Activated CD4-positive, alpha-beta T cell treated with anti-CD3 and anti-CD28 coated beads, Interleukin-2, amount 50 U/mL, for 16 hours (primary cell): ENCODE measurements around the gene GBP3.
A peak's percentile ranks its signal among the peaks of the same experiment; 100 is the strongest.
"Not testable (repeated sequence)": the region's sequence is repeated elsewhere in the genome, so short reads cannot be mapped to it uniquely, and the experiment has no call there.

Experiments
- DNase-seq: peaks from one replicate; pipeline ENCODE4 v3.0.0-alpha.2; 2020

Gene GBP3, protein sequence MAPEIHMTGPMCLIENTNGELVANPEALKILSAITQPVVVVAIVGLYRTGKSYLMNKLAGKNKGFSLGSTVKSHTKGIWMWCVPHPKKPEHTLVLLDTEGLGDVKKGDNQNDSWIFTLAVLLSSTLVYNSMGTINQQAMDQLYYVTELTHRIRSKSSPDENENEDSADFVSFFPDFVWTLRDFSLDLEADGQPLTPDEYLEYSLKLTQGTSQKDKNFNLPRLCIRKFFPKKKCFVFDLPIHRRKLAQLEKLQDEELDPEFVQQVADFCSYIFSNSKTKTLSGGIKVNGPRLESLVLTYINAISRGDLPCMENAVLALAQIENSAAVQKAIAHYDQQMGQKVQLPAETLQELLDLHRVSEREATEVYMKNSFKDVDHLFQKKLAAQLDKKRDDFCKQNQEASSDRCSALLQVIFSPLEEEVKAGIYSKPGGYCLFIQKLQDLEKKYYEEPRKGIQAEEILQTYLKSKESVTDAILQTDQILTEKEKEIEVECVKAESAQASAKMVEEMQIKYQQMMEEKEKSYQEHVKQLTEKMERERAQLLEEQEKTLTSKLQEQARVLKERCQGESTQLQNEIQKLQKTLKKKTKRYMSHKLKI

DNA sequence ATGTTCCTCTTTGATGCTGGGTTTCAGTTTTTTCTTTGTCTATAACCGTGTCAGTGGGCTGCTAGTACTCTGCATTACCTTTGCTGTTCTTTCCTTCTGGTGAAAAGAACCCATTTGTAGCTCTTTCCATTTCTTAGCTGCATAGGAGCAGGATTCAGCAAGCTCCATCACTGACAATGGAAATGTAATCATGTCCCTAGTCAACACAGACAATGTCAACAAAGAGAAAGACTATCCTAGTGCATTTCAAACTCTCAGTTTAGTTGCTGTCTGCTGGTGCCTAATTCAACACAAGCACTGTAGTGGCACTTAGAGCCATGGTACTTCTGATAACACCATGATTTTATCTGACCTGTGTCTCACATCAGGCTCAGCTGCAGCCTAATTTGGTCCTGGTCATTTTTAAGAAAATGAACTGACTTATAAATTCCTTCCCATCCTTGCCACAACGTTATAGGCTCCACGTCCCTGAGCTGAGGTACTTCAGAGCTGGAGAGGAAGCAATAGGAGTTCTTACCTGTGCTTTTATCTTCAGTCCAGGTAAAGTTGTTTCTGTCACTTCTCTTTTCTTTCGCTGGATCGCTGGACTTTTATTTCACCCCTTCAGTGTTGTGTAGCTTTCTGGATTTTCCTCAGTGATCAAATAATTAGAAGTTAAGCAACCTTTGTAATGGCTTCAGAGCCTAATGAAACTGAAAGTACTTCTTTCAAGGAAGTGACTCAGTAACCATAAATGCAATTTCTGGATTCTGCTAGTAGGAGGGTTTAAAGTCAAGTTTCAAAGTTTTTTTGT is at the start of gene GBP3:
Gene GBP3, minus strand, starts transcription at position 700 of the 793 bp plus-strand sequence. CDS start 2,145 bp downstream, outside the sequence.
- peak; percentile 65 for DNase-seq

DNA sequence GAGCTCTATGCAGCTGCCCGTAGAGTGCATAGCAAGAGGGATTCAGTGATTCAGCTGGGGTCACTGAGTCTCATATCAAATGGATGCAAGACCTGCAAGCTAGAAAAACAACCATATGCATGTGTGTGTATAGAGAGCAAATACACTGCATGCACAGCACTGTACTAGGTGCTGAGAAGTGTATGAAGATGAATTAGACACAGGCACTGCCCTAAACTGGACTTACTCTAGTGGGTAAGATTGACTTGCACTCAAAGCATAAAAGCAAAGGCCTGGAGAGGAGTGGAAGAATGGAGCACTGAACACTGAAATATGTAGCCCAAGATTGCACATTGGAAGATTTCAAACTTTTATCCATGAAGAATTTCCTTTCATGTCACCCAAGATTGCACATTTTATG is 47.8 kb upstream of the GBP3 start:
- no peak for DNase-seq

DNA sequence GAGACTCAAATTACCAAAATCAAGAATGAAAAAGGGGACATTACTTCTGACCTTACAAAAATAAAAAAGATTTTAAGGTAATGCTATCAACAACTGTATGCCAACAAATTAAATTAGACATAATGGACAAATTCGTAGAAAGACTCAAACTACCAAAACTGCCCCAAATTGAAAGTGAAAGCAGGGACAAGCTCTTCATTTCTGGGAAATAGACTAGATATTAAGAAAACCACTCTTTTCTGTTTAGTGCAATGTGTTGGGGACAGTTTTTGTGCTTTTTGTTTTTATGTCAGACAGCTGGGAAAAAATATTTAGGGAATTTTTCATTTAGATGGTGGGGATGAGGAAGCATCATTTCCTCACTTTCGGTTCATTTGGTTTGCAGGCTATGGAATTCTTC is 47.3 kb upstream of the GBP3 start:
- peak; percentile 27 for DNase-seq

DNA sequence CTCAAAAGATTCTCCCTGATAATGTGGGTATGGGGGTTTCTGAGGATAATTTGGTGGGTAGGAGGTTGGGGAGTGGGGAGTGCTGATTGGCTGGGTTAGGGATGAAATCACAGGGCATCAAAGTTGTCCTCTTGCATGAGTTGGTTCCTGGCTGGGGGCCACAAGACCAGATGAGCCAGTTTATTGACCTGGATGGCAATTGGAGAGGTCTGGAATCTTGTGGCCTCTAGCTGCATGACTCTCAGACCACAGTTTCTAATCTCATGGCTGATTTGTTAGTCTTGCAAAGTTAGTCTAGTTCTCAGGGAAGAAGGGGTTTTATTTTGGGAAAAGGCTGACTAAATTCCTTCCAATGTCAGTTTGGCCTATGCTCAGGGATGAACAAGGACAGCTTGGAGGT is 45.6 kb upstream of the GBP3 start:
- DNase-seq: no peak

DNA sequence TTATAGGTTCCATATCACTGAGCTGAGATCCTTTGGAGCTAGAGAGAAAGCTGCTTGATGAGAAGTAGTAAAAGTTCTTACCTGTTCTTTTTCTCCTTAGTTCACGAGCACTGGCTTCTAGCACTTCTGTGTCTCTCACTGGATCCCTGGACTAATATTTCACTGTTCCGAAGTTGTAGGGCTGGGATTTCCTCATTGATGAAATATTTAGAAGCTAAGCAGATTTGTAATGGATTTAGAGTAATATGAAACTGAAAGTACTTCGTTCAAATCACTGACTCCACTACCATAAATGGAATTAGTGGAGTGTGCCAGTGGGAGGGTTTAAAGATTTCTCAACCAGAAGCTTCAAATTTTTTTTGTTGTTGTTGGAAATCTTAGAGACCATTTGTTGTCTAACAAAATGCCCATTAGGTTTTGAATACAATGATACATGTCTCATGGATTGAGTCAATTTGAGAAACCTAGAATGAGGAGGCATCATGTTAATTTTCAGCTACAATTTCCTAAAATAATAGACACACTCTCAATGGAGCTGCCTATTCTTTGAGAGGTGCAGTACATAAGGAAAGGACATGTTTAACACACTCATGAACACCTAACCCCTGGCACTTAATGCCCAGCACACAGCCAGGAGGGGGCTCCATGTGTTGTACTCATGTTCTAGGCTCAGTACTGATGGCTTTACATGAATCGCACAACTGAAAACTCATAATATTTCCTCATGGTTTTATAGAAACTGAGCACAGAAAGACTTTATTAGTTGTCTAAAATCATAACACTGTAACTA is 42.6 kb upstream of the GBP3 start, which contains the start of gene GBP1:
Gene GBP1, minus strand, starts transcription at position 130 of the 790 bp plus-strand sequence. CDS start 1,974 bp downstream, outside the sequence.
- peak; percentile 66 for DNase-seq

DNA sequence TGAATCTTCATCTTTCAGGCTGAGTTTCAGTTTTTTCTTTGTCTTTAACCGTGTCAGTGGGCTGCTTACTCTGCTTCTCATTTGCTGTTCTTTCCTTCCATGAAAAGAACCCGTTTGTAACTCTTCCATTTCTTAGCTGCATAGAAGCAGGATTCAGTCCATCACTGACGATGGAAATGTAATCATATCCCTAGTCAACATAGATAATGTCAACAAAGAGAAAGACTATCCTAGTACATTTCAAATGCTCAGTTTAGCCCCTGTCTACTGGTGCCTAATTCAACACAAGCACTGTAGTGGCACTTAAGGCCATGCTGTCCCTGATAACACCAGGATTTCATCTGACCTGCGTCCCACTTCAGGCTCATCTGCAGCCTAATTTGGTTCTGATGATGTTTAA is 42.0 kb upstream of the GBP3 start:
- no peak for DNase-seq

DNA sequence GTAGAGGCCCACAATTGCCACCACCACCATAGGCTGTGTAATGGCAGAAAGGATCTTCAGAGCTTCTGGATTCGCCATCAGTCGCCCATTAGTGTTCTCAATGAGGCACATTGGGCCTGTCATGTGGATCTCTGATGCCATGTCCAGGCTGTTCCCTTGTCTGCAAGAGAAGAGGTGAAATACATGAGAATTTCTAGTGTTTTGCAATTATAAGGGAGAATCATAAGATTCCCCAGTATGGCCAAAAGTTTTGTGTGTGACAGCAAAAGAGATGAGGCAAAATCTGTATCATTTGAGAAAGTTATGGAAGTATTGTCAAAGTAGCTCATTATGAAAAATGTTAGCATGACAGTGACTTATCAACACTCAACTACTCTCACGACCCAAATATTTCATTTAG is 40.4 kb upstream of the GBP3 start:
- no peak for DNase-seq

DNA sequence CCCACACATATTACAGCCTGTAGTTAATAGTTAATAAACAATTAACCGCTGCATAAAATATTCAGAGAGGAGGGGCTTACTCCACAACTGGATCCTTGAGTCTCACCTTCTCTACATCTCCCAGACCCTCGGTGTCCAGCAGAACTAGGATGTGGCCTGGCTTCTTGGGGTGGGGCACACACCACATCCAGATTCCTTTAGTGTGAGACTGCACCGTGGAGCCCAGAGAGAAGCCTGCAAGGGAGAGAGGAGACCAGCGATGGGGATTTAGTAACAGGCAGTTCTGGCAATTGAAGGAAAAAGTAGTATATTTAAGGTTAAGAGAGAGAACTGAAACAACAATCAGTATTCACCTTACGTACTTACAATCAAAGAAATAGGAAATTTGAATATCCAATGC is 37.4 kb upstream of the GBP3 start:
- no peak for DNase-seq

DNA sequence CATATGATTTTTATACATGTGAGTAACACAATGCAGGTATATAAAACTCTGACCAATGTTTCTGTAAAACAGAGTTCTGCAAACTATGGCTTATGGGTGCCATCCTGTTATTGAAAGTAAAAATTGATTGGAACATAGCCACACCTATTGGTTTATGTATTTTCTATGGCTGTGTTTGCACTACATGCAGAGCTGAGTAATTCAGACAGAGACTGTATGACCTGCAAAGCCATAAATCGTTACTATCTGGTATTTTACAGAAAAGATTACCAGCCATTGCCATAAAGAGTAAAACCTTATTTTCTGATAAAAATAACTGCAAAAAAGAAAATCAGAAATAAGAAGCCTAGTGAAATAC is 29.3 kb upstream of the GBP3 start:
- no peak for DNase-seq

DNA sequence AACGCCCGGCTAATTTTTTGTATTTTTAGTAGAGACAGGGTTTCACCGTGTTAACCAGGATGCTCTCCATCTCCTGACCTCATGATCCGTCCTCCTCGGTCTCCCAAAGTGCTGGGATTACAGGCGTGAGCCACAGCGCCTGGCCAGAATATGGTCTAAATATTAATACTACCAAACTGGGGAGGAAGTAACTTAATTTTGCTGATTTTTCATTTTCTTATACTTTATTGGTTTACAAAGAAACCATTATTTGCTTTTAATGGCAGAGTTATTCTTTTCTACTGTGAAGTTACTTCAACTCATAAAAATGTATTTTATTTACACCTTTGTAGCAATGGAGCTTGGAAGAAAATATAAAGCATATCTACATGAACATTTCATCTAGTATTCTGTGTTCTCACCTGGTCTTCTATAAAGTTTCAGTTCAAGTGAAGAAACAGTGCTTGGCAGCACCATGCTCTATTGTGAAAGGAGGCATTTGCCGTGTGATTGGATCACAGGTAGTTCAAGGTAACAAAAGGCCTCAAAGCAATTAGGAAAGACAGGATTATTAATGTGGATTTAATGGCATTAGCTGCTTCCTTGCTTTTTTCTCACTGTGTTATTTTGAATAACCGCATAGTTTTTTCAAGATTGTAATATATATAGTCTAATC is 28.8 kb upstream of the GBP3 start:
- DNase-seq: no peak

DNA sequence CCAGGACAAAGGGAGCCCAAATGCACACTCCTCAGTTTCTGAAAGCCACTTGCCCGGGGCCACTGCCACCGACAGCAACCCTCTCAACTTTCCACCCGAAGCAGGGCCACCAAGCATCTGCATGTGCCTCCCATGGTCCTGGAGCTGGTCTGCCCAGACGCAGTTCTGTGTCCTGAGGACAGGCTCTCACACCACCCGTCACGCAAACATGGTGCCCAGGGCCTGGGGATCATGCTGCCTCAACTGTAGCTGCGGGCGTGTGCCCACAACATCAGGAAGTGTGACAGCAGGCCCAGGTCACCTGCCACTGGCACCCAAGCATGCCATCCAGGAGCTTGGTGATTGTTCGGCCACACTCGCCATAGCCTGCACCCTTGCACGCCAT is 28.0 kb upstream of the GBP3 start:
- DNase-seq: no peak

DNA sequence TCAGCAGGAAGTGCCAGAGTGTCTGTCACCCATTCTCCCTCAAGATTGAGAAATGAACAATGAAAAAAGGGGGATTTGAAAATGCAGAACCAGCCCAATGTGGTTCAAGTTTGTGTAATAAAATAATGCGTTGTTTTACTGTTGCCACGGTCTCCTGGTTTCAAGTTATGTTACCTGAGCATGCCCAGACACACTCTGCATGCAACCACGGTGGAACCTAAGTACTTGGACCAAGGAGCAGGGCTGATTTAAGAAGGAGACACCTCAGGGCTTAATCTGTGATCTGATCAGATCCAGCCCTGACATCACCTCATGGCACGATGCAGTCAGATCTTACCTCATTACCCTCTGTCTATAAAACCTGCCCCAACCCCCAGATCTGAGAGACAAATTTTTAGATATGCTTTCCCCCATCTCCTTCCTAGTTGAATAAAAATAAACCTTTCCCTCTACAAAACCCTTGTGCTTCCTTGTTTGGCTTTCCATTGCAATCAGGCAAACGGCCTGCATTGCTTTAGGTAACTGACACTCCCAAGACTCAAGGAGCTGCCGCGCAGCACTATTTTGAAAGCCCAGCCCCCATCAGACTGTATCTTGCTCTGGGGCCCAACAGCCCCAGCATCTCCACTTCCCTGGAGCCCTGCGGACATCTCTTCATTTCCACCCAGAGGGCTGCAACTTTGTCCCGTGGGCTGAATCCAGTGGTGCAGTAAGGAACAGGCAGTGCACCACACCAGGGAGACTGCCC is 27.4 kb upstream of the GBP3 start:
- DNase-seq: not testable (repeated sequence)

DNA sequence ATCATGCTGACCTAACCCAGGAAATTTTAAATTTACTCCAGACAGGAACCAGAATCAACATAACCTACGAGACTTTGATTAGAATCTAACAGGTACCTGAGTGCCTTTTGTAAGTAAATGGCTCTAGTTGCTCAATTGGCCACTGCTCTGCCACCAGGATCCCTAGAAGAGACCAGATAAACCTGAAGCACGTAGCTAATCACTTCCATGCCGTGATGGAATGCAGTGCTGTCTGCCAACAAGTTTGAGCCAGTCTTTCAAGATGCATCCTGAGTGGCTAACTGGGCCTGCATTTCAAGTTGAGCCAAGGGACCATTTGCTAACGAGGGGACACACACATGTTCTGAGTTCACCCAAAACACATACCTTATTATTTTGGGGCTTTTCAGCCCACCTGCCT is 26.5 kb upstream of the GBP3 start:
- DNase-seq: not testable (repeated sequence)

DNA sequence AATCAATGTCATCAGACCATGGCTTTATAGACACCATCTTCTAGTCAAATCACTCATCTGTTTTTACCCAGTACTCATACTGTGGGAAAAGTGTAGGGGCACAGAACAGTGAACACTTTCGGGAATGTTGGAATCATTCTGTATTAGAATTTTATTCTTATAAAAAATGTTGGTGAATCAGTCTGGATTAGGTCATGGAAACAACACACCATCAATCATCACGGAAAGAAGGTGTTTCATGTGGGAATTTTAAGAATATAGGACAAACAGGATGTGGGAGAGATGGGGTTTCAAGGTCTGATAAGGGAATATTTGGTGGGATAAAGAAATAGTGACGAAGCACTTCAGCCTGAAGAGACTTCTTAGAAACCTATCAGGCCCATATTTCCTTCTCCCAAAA is 25.1 kb upstream of the GBP3 start:
- DNase-seq: no peak

DNA sequence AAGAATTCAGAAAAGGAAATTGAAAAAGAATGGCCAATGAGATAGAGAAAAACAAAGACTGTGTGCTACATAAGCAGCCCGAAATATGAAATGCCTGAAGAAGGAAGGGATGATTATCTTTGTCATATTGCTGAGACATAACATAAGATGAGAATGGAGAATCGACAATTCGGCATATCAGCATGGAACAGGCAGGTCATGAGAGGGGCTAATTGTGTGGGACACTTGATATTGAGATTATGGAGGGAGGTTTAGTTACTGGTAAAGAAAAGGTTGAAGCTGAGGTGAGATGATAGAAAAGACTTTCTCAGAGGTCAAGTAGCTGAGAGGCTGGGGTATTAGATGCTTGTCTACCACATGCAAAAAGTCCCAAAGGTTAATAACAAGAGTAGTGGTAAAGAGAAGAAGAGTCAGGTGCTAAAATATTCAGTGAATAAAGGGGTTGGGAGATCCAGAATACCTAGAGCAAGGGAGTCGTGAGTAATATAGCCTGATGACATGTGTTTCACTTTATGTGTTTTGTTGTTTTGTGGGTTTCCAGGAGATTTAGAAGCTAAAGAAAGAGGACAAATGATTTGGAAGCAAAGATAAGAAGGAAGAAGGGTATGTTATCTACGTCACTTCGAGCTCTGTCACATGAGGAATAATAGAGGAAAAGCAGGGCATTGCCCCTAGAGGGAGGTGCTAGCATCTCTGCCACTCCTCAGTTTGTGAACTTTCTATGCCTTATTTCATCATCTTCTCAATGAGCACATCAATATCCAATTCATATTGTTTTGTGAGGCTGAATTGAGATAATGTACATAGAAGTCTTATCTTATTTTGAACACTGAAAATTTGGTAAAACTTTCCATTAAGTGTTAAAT is 23.9 kb upstream of the GBP3 start:
- peak; percentile 72 for DNase-seq

DNA sequence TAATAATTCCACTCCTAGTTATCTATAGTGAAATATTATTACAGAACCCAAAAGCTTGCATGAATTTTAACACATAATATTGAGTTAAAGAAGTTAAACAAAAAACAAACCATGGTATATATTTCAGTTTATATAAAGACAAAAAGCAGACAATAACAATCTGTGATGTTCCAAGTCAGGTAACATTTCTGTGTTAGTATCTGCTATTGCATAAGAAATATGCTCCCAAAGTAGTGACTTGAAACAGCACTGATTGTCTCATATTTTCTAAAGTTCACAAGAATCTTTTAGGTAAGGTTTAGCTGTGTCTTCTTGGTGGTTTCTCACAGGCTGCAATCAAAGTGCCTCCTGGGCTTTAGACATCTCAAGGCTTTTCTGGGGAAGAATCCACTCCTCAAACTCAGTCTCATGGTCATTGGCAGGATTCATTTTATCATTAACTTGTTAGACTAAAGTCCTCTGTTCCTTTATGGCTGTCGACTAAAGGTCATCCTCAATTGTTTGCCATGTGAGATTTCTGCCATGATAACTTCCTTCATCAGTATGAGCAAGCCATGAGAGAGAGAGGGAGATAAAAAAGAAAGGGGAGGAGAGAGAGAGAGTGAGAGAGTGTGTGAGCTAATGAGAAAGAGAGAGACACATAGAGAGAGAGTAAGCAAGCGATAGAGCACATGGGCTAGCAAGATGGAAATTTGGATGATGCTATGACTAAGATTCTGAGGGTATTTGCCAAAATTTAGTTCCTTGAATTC is 22.5 kb upstream of the GBP3 start:
- no peak for DNase-seq

DNA sequence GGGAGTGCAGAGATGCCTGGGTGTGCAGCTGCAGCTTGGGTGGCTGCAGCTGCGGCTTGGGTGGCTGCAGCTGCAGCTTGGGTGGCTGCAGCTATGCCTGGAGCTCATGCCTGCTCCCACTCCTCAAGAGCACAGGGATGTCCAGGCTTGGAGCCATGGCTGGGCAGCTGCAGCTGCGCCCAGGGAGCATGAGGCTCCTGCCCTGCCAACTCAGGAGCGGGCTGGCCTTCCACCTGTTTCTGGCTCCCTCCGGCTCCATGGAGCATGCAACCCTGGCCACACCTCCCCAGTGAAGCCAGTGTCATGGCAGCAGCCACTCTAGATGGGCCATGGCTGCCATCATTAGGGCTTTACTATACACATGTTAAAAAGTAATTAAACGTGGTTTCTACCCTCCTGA is 21.3 kb upstream of the GBP3 start:
- no peak for DNase-seq

DNA sequence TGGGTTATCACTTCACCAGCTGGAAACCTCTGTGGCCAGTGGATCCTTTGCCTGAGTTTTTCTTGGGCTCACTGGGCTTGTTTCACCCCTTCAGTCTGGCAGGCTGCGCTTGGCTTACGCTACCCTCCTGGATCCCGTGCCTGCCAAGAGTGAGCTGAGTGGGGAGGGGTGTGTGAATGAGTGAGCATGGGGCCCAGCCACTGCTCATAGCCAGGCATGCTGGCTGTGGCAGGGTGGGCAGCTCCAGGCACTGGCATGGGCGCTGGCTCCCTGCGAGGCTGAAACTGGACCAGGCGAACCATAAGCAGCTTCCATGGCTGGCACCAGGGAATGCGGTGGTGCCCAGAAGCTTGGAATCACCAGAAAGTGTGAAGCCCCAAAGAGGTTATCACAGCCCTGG is 19.8 kb upstream of the GBP3 start:
- no peak for DNase-seq

DNA sequence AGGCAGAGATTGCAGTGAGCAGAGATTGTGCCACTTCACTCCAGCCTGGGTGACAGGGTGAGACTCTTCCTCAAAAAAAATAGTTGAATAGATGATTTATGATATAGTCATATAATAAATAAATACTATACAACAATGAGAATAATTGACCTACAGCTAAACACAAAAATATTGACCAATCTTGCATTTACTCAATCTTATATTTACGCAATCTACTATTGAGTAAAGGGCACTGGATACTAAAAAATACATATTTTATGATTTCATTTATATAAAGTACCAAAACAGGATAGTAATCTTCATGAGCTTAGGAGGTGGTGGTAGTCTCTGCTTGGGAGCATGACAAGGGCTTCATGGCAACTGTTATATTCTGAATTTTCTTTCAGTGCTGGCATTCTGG is 19.1 kb upstream of the GBP3 start:
- no peak for DNase-seq

DNA sequence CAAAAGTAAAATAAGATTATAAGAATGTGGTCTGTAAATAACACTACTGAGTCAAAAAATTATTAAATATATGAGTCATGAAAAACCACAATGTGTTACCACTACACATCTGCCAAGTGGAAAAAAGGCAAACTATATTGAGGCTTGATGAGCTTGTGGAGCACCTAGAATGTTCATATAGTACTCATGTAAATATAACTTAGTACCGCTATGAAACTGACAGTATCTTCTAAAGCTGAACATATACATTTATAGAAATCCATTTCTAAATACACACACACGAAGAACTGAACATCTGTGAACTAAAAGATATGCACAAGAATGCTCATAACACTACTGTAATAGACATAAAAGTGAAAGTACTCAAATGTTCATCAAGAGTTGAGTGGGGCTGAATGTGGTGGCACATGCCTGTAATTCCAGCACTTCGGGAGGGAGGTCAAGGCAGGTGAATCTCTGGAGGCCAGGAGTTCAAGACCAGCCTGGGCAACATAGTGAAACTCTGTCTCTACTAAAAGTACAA is 18.5 kb upstream of the GBP3 start:
- DNase-seq: peak; percentile 88
